T-helper 2 cell treated with Interferon-gamma antibody and Interleukin-4, amounts not matched to agents 5 μg/mL and 100 μg/mL, for 36 hours (primary cell): Measurements from ENCODE around the gene CELSR2.

ENCODE experiments used
- DNase-seq: peaks from one replicate; pipeline ENCODE4 v3.0.0; 2021; ENCODE audit warnings: low spot score
- H3K27ac Mint-ChIP-seq: one replicate; pipeline ENCODE4 v1.8.0; 2021; ENCODE audit warnings: mild to moderate bottlenecking, mixed read lengths
- H3K27me3 Mint-ChIP-seq: one replicate; pipeline ENCODE4 v1.8.0; 2021; ENCODE audit warnings: low read depth, mixed read lengths
- H3K36me3 Mint-ChIP-seq: one replicate; pipeline ENCODE4 v1.8.0; 2021; ENCODE audit warnings: low read depth, mixed read lengths
- H3K4me1 Mint-ChIP-seq: one replicate; pipeline ENCODE4 v1.8.0; 2021; ENCODE audit warnings: low read depth, mixed read lengths
- H3K4me3 Mint-ChIP-seq: one replicate; pipeline ENCODE4 v1.8.0; 2022; ENCODE audit warnings: mild to moderate bottlenecking, moderate library complexity, mixed read lengths
- H3K9me3 Mint-ChIP-seq: one replicate; pipeline ENCODE4 v1.8.0; 2021; ENCODE audit warnings: mixed read lengths

The CELSR2 gene

GRCh38 chr1:109239409-109240068 is 9.8 kb upstream of the CELSR2 start:
- H3K4me1 Mint-ChIP-seq, result peaks cover 7% of the 10 kb centered on the region
- H3K36me3 Mint-ChIP-seq, result peaks cover 37% of the 10 kb centered on the region
- no peak overlapping the region for H3K4me3 Mint-ChIP-seq
- no peaks in the 10 kb centered on the region for H3K9me3 Mint-ChIP-seq
- H3K27me3 Mint-ChIP-seq, result peaks cover 17% of the 10 kb centered on the region
- no peak for DNase-seq
- no peak overlapping the region for H3K27ac Mint-ChIP-seq

DNA sequence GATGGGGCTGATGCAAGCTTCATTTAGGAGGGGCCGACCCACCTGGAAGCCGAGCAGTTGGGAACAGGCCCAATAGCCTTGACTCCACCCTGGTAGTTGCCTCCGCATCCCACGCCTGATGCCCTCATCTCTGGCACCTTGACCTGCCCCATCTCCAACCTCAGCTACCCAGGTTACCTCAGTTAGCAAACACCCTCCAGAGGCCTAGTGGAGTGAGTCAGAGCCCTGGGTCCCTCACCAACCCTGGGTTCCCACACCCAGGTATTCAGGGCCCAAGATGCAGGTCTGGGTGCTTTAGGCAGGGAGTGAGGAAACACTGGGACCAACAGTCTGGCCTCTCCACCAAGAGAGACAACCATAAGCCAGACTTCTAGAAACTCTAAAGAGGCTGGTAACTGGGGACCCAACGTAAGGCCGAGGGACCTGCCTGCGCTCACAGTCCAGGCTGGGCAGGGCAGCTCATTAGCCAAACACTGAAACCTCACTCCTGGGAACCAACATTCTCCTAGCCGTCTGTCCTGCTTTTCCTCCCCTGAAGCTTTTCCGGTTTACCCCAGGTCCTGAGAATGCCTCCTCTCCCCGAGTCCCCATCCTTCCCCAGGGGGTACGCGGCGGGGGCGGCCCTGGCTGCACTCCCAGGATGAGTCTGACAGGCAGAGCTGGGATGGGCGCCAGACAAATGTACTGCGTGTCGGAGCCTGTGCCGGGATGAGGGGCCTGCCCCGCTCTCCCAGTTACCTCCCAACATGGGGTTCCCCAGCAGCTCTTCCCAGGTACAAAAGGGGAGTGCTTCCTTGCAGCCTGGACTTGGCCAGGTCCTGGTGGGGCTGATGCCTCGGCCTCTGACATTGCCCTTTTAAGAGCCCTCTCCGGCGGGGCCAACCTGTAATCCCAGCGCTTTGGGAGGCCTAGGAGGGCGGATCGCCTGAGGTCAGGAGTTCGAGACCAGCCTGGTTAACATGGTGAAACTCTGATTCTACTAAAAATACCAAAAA is 8.9 kb upstream of the CELSR2 start:
- Mint-ChIP-seq H3K9me3 (no peaks in the 10 kb centered on the region), H3K4me1 (peaks cover 3% of the 10 kb centered on the region), H3K36me3 (peaks cover 31% of the 10 kb centered on the region), H3K27me3 (peaks cover 18% of the 10 kb centered on the region), H3K27ac (no peak overlapping the region), H3K4me3 (no peak overlapping the region)
- no peak for DNase-seq

GRCh38 chr1:109241344-109241743 is 8.0 kb upstream of the CELSR2 start:
- Mint-ChIP-seq H3K27ac (no peak overlapping the region), H3K36me3 (peaks cover 23% of the 10 kb centered on the region), H3K4me1 (peaks cover 3% of the 10 kb centered on the region), H3K9me3 (no peaks in the 10 kb centered on the region), H3K4me3 (no peak overlapping the region), H3K27me3 (peaks cover 20% of the 10 kb centered on the region)
- DNase-seq, result no peak

DNA sequence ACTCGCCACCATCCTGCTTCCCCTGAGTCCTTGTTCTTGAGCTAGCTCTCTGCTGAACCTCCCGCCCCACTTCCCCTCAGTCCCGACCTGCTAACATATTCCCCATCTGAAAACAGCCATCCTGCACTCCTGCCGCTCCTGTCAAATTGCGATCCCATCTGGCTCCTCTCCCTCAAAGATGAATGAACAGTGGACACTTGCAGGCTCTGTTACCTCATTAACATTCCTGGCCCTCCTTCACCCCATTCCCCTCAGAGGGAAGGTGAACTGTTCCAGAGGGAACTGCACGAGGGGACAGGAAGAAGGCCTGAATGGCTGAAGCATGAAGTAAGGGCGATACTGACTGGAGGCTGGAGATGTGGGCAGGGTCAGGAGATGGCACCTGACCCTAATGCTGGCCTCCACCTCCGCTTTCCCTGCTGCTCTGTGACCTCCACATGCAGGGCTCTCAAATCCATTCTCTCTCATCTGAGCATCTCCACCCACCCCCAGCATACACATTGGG is 7.4 kb upstream of the CELSR2 start:
- H3K27ac Mint-ChIP-seq, result peak overlapping the region; percentile 24
- no peaks in the 10 kb centered on the region for H3K9me3 Mint-ChIP-seq
- DNase-seq, result no peak
- peaks cover 24% of the 10 kb centered on the region for H3K27me3 Mint-ChIP-seq
- no peak overlapping the region for H3K4me3 Mint-ChIP-seq
- peaks cover 18% of the 10 kb centered on the region for H3K36me3 Mint-ChIP-seq
- peaks cover 3% of the 10 kb centered on the region for H3K4me1 Mint-ChIP-seq

DNA sequence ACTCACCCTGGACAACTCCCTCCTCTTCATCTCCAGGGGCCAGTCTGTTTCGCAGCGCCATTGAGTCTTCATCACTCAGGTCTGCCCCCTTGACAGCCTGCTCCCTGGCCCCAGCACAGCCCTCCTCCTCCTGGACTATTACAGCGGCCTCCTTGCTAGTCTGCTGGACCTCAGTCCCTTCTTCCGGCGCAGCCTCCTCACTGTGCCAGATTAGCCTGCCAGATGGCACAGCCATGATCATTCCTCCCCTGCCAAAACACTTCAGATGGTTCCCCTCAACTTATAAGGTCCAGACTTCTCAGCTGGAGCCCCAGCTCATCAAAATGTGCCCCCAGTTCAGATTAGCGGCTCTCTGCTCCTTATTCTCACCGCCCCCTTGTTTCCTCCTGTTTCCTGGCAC is 7.0 kb upstream of the CELSR2 start:
- no peak overlapping the region for H3K4me3 Mint-ChIP-seq
- peaks cover 3% of the 10 kb centered on the region for H3K4me1 Mint-ChIP-seq
- no peaks in the 10 kb centered on the region for H3K9me3 Mint-ChIP-seq
- DNase-seq, result no peak
- H3K27ac Mint-ChIP-seq, result no peak overlapping the region
- peaks cover 13% of the 10 kb centered on the region for H3K36me3 Mint-ChIP-seq
- peaks cover 24% of the 10 kb centered on the region for H3K27me3 Mint-ChIP-seq

DNA sequence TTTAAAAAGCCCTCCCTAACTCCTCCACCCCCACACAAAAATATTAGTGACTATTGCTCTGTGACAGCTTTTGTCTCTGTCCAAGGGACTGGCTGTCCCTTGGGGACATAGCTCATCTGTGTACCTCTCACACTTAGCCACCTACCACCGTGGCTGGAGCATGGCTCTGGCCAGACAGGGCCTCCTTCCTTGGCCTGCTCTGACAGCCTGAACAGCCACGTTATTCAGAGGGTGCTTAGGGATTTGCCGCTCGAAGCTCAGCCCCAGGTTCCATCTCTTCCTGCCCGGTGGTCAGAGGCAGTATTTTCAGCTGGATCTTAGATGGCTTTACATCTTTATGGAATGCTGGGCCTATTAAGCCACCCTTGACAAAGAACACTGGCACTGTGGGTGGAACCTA is 6.1 kb upstream of the CELSR2 start:
- Mint-ChIP-seq H3K9me3 (no peaks in the 10 kb centered on the region), H3K27ac (no peak overlapping the region), H3K4me3 (no peak overlapping the region), H3K36me3 (peaks cover 7% of the 10 kb centered on the region), H3K4me1 (peaks cover 3% of the 10 kb centered on the region), H3K27me3 (peaks cover 24% of the 10 kb centered on the region)
- no peak for DNase-seq

DNA sequence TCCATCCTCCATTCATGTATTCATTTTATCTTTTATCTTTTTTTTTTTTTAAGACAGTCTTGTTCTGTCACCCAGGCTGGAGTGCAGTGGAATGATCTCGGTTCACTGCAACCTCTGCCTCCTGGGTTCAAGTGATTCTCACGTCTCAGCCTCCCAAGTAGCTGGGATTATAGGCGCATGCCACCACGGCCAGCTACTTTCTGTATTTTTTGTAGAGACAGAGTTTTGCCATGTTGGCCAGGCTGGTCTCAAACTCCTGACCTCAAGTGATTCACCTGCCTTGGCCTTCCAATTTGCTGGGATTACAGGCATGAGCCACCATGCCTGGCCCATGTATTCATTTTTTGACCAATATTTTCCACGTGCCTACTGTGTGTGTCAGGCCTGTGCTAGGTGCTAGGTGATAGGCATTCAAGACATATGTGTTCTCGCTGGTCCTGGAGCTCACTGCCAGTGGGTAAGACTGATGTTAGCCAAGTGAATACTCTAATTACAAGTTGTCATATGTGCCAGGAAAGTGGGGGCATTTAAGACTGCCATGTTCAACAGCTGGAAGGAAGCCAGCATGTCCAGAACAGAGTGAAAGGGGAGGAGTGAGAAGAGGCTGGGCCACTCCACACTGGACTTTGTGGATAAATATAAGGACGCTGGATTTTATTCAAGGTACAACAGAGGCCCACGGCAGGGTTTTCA is 5.3 kb upstream of the CELSR2 start:
- Mint-ChIP-seq H3K27me3 (peaks cover 24% of the 10 kb centered on the region), H3K9me3 (no peaks in the 10 kb centered on the region), H3K36me3 (peaks cover 3% of the 10 kb centered on the region), H3K27ac (no peak overlapping the region), H3K4me3 (no peak overlapping the region), H3K4me1 (peaks cover 4% of the 10 kb centered on the region)
- no peak for DNase-seq

- no peak for DNase-seq
- no peaks in the 10 kb centered on the region for H3K9me3 Mint-ChIP-seq
- no peak overlapping the region for H3K27ac Mint-ChIP-seq
- H3K4me3 Mint-ChIP-seq, result no peak overlapping the region
- H3K36me3 Mint-ChIP-seq, result no peaks in the 10 kb centered on the region
- peaks cover 30% of the 10 kb centered on the region for H3K27me3 Mint-ChIP-seq
- peaks cover 7% of the 10 kb centered on the region for H3K4me1 Mint-ChIP-seq
Observed at GRCh38 chr1:109246141-109246551, 3.2 kb upstream of the CELSR2 start.

- DNase-seq, result no peak
- Mint-ChIP-seq H3K4me3 (no peak overlapping the region), H3K27me3 (peaks cover 25% of the 10 kb centered on the region), H3K36me3 (no peaks in the 10 kb centered on the region), H3K27ac (no peak overlapping the region), H3K9me3 (no peaks in the 10 kb centered on the region), H3K4me1 (peaks cover 4% of the 10 kb centered on the region)
Observed at GRCh38 chr1:109247401-109248365, 1.7 kb upstream of the CELSR2 start.

DNA sequence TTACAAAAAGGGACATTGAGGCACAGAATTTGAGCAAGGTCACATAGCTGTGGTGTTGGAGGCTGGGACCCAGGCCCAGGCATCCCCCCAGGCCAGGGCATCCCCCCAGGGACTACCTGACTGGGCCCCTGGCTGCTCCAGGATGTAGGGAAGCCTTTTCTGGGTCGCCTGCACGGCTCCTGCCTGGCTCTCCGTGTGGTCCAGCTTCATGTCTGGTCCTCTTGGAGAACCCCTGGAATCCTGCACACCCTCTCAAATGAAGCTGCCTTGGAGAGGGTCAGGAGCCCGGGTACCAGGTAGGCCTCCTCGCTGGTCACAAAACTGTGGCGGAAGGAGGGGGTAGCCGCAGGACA is 919 bp upstream of the CELSR2 start:
- no peaks in the 10 kb centered on the region for H3K36me3 Mint-ChIP-seq
- no peak overlapping the region for H3K27ac Mint-ChIP-seq
- H3K9me3 Mint-ChIP-seq, result no peaks in the 10 kb centered on the region
- H3K4me1 Mint-ChIP-seq, result peaks cover 4% of the 10 kb centered on the region
- H3K27me3 Mint-ChIP-seq, result peaks cover 22% of the 10 kb centered on the region
- no peak overlapping the region for H3K4me3 Mint-ChIP-seq
- no peak for DNase-seq

GRCh38 chr1:109249654-109250401 is 489 bp downstream of the CELSR2 start:
- no peaks in the 10 kb centered on the region for H3K36me3 Mint-ChIP-seq
- H3K4me3 Mint-ChIP-seq, result peak overlapping the region; percentile 59
- DNase-seq, result no peak
- peaks cover 4% of the 10 kb centered on the region for H3K4me1 Mint-ChIP-seq
- peaks cover 19% of the 10 kb centered on the region for H3K27me3 Mint-ChIP-seq
- no peaks in the 10 kb centered on the region for H3K9me3 Mint-ChIP-seq
- no peak overlapping the region for H3K27ac Mint-ChIP-seq

DNA sequence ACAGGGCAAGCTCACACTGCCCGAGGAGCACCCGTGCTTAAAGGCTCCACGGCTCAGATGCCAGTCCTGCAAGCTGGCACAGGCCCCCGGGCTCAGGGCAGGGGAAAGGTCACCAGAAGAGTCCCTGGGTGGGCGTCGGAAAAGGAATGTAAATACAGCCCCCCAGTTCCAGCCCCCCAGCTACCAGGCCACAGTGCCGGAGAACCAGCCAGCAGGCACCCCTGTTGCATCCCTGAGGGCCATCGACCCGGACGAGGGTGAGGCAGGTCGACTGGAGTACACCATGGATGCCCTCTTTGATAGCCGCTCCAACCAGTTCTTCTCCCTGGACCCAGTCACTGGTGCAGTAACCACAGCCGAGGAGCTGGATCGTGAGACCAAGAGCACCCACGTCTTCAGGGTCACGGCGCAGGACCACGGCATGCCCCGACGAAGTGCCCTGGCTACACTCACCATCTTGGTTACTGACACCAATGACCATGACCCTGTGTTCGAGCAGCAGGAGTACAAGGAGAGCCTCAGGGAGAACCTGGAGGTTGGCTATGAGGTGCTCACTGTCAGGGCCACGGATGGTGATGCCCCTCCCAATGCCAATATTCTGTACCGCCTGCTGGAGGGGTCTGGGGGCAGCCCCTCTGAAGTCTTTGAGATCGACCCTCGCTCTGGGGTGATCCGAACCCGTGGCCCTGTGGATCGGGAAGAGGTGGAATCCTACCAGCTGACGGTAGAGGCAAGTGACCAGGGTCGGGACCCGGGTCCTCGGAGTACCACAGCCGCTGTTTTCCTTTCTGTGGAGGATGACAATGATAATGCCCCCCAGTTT is 1.3 kb downstream of the CELSR2 start:
- H3K4me3 Mint-ChIP-seq, result peak overlapping the region; percentile 59
- H3K36me3 Mint-ChIP-seq, result no peaks in the 10 kb centered on the region
- H3K9me3 Mint-ChIP-seq, result no peaks in the 10 kb centered on the region
- H3K4me1 Mint-ChIP-seq, result peaks cover 4% of the 10 kb centered on the region
- no peak overlapping the region for H3K27ac Mint-ChIP-seq
- H3K27me3 Mint-ChIP-seq, result peaks cover 22% of the 10 kb centered on the region
- DNase-seq, result no peak
